Ishikawa (cell line): Measurements from ENCODE around the gene HOXB4.

Experiments
- EP300 ChIP-seq: IDR thresholded peaks from 2 replicates; pipeline ENCODE4 v1.6.1; 2012; ENCODE audit warnings: borderline replicate concordance
- YY1 ChIP-seq: IDR thresholded peaks from 2 replicates; pipeline ENCODE4 v1.6.1; 2012; ENCODE audit warnings: low read depth

DNA sequence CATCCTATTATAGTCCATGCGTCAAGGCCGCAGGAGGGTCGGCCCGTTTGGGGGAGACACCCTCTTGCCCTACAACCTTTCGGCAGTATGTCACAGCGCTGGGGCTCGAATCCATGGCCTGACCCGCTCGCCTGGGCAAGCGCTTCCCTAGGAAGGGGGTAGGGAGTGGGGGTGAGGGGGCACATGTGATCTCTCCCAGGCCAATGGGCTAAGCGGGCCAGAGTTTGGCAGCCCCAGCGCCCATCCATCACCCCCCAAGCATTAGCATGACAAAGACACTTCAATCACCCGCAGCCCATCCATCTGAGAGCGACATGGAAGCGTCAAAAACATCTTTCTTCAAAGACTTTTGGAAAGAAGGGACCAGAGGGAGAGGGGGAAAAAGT, 47.3 kb downstream of the HOXB4 start, which contains the start of gene HOXB1:
- TF ChIP-seq EP300 (no peak), YY1 (no peak)
